HG03108 (cell line): ENCODE results near the gene SF3A1.

ENCODE experiments used
- ATAC-seq: cut with Tn5 transposase; IDR thresholded peaks from one replicate; pipeline ENCODE4 v1.9.1; 2021; ENCODE audit warnings: moderate library complexity; ENCODE audit not compliant: unreplicated experiment

Gene SF3A1

DNA sequence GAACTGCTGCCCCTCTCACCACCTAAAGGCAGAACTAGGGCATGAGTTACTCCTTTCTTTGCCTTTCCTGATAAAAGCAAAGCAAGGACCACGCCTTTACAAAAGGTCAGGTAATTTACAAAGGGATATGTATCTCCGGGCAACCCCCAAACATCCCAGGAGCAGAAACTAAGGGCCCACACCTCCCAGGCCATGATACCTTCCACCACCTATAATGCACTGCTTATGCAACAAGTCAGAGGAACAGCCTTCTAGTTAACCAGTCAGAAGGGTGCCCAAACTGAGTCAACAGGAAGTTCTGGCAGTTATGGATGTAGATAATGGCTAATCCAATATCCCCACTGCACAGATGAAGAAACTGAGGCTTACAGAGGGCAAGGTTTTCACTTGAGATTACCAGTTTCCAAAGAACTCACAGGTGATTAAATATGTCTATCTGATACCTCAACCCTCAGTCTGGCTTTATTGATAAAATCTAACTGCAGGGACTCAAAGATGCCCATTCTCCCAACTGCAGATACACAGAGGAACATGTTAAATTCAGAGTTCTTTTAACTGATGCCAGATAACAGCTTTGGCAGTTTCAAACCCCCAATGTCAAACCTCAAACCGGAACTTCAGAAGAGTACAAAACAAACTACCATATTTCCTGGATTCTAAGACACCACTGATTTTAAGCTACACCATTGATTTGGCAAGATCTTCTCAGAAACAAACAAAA, 50.6 kb downstream of the SF3A1 start:
- ATAC-seq: no peak

DNA sequence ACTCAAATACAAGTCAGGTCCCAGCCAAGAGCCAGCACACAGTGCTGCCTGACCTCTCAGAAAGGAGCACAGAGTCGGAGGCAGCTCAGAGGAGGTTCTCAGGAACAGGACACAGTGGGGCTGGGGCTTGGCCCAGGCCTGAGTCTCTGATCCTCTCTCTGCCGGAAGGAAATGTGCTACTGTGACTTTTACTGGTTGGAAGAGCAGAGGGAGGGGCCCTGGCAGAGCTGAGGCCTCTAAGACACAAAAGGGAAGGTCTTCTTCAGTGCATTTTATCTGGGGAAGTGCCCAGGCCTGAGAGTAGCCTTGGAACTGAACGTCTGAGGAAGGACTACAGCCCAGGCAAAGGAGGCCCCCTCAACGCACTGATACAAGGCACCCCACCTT, 51.2 kb downstream of the SF3A1 start:
- ATAC-seq: peak; percentile 43

DNA sequence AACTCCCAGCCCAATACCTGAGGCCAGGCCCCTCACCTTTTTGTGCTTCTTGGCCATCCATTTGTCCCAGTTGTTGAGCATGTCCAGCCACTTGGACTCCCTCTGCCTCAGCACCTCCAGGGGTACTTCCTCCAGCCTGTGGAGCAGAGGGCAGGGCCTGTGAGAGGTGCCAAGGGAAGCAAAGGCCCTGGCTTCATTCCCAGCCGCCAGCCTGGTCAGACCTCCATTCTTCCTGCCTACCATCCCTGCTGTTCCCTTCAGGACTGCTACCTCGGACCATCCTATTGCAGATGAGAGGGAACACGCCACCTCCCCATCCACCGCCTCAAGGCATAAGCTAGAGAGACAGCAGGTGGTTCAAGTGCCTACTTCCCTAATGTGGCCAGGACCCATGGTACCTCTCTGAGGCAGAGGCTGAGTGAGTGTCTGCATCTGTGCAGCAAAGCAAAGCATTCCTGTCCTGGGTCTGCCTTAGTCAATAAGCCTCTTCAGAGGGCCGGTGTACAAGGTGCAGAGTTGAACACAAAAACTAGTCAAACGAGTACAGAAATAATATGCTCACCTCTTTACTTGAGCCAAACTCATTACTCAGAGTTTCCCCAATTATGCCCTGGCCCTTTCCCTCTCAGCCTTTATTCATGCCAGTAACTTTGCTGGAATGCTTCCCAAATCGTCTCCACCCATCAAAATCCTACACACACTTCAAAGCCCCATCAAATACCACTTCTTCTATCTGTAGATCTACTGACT, 52.0 kb downstream of the SF3A1 start:
- no peak for ATAC-seq

DNA sequence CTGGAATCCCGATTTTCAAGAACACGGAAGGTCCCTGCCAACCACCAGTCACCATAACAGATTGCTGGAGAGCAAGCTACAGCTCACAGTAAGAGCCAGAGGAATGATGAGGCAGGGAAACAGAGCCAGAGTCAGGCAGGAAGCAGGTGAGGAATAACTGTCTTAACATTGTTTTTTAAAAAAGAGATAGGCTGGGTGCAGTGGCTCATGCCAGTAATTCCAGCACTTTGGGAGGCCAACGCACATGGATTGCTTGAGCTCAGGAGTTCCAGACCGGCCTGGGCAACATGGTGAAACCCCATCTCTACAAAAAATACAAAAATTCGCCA, 53.9 kb downstream of the SF3A1 start:
- ATAC-seq: no peak

DNA sequence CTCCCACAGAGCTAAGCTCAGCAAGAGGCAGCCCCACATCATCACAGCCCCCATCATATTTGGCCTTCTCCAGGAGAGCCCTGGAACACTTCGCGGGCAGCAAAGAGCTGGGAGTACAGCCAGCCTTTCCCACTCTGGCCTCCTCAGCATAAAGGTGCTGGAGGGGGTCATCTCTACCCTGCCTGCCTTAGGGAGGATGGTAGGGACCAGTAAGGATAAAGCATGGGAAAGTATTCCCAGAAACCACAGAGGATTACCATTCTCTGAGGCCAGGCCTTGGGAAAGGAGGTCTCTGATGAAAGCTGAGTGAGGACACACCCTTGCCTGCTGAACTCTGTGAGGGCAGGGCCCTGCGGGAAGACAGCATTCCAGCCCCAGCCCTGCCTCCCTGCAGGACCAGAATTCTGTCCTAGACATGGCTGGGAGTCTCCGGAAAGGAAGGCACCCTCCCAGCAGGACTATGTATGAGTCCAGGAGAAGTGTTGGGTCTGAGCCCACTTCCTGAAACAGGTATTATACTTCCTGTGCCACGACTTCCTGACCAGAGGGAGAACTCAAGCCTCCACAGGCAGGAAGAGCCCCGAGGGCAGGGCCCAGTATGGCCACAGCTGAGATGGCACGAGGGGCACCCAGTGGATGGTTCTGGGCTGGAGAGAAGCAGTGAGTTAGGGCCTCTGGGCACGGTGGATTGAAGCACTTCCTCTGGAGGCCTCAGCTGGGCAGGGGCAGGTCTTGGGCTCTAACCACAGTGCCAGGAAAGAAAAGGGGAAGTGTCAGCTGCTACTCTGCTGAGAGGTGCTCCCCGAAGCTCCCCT, 54.5 kb downstream of the SF3A1 start:
- no peak for ATAC-seq

DNA sequence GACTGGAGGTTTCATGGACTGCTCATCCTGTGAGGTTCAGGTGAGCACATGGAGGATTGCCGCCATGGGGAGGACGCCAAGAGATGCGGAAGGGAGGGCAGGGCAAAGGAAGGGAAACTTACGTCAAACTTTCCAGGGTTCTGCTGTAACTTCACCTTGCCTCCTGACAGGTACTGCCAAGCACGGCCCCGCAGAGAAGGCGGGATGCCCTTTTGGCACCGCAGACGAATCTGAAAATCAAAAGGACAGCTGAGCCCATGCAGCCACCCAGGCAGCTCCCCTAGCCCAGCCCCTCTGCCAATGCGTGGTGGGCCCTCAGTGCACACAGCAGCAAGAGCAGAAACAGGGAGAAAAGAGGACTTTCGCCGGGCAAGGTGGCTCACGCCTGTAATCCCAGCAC, 57.4 kb downstream of the SF3A1 start:
- no peak for ATAC-seq

DNA sequence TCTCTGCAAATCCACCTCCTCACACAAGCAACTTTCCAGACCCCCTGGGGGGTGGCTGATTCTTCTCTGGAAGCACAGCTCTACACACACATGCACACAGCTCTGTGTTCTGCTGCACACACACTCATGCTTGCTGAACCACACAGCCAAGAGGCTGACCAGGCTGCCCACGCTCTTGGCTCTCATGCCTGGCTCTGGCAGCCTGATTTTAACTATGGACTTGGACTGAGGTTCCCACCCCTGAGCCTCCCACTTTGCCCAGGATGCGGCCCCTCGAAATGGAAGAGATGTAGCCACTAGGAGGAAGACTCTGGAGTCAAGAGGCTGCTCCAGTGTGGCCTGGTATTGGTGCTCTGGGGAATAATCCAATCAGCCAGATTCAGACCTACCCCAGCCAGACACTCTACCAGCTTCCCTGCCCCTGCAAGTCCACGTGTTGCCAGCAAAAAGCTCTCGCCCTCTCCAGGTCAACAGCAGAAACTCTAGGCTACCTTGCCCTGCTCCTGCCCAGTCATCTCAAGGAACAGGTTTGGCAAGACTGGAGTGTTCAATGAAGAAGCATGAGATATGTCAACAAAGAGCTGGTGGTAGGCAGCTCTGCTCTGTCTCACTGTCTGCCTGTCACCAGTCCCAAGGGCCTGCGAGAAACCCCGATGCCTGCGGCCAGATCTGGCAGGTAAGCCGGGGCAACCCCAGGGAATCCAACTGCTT, 58.5 kb downstream of the SF3A1 start:
- no peak for ATAC-seq

DNA sequence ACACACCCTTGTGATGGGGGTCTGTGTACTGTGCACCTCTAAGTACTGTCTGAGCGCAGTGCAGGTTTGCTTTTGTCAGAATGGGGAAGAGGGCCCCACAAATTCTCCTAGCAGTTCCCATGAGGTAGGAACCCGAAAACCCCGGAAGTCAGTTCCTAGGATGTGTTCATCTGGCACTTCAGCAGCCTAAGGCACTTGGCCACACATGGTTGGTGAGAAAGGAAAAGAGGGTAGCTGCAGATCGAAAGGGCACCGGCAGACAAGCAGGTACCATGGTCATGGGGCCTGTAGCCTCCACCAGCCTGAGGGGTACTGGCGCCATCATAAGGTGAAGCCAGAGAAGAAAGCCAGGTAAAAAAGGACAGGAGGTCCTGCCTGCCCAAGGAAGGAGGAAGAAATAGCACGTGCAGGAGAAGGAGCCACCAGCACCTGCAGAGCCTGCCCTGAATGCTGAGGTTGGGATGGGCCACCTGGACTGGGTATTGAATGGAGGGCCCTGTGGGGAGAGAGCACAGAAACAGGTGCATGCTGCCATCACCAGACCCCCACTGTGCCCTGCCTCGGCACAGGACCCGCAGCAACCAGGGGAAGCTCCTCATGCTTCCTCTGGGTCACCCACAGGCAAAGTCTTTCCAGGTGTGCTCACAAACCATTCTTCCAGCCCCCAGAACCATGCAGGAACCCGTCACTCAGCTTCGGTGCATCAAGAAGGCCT, 59.3 kb downstream of the SF3A1 start:
- no peak for ATAC-seq

DNA sequence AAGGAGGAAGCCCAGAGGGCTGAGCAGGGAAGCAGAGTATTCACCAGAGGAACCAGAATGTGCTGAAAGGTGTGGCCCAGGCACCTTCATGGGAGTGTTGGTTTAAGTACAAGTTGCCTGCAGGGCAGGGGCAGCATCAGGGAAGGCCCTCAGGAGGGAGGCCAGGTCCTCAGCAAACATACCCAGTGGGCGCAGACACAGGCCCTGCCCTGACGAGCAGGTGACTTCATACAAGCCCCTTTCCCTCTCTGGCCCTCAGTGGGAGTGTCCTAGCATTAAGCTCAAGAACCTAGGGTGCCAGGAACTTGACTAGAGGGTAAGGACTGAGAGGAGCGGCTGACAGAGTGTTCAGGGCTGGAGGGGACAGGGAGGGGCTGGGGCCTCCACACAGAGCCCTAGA, 59.9 kb downstream of the SF3A1 start:
- ATAC-seq: no peak

DNA sequence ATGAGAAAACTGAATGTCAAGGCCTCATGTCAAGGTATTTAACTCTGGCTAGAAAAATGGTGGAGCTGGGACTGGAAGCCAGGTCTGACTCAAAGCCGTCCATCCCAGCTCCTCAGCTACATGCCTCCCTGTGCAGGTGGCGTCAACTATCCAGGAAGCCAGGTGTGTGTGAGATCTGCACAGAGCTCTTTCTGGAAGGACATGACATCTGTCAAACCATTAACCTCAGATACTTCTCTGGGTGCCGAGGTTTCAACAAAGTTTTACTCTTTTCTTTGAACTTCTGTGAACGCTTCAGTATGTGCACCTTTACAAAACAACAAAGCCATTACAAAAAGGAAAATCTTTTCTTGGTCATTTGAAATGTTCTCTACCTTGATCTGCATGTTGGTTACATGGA, 60.4 kb downstream of the SF3A1 start:
- no peak for ATAC-seq

DNA sequence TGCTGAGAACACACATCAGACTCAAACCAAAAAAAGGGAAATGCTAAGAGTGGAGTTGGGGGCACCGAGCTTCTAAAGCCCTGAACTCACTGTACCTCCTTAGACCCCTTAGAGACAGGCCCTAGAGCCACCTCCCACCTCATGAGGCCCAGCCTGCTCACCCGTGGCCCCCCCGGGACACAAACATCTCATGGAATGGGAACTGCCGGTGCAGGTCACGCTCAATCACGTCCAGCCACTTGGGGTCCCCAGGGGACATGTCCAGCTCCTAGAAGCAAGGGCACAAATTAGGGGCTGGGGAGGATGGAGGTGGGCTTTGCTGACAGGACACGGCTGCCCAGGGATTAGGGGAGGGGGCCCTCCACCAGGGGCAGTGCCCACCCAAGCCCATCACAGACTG, 61.1 kb downstream of the SF3A1 start:
- no peak for ATAC-seq

DNA sequence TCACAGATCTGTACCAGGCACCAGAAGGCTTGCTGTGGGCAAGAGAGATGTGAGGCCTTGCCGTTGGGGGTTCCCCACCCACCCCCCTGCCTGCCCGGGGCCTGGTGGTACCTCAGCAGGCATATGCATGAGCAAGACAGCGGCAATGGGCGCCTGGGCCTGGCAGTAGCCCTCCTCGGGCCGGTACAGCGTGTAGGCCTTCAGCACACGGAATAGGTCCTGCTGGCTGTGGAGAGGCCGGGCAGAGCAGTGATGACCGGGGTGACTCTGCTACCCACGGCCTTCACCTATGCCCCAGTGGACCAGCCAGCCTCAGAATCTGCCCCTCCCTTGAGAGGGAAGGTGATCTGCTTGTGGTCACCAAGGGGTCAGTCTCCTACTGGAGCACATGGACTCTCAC, 61.9 kb downstream of the SF3A1 start:
- ATAC-seq: no peak

DNA sequence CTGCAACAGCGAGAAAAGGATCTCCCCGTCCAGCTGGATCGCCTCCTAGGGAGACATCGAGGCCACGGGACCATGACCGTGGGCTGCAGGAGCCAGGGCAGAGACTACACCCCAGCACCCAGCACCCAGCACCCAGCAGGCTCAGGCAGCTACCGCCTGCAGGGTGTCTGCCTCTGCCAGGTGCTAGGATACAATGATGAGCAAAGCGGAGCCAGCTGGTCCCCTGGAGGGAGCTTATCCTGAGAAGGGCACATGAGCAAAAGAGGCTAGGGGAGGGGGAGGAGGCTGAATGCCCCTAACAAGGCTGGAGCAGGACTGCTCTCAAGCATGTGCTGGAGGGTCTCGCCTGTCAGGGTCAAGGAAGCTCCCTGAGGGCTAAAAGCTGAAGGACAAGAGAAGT, 62.6 kb downstream of the SF3A1 start:
- no peak for ATAC-seq

DNA sequence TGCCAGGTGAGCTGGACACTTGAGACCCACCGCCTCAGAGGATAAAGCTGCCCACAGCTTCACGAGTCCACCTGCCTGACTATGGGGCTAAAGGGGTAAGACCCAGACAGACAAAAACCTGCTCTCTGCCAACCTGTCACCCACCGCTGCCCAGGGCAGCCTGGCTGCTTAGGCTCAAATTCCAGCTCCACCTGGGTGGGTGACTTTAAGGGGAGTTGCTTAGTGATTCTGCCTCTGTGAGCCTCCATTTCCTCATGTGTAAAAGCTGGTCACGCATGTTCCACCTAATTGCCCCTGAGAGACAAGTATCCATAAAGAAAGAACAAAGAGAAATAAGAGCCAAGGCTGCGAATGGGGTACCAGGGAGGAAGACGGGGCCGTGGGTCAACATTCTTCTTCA, 63.7 kb downstream of the SF3A1 start:
- no peak for ATAC-seq

DNA sequence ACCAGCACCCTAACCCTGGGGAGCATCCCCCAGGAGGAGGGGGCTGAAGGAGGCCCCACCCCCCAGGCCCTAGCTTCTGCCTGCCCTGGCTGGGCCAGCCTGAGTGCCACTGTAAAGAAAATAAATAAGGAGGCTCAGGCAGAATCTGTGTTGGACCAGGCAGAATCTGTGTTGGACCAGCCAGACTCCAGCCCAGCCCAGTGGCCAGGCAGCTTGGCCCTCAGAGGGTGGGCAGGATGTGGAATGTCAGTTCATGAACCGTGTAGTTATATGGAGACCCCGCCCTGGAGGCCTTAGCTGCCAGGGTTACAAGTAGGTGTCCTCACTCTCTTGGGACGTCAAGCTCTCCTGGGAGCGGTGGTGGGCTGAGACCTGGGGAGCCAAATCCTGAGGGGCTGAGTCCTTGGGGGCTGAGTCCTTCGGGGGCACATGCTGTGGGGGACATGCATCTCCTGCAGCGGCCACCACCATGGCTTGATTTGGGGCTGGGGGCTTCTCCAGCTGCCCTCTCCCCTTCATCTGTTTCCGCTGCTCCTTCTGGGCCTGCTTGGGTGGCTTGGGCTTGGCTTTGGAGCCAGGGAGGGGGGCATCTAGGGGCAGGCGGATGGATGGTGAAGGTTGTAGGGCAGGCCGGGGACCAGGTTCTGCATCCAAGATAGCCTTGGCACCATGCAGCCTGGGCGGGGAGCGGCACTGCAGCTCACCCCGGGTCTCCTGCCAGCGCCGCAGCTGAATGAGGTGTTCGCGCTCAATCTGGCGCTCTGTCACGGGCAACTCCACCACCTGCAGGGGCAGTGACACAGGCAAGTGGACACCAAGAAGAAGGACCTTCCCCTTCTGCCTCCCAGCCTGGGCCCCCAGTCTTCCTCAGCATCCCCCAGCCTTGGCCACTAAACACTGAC, 64.4 kb downstream of the SF3A1 start:
- no peak for ATAC-seq

DNA sequence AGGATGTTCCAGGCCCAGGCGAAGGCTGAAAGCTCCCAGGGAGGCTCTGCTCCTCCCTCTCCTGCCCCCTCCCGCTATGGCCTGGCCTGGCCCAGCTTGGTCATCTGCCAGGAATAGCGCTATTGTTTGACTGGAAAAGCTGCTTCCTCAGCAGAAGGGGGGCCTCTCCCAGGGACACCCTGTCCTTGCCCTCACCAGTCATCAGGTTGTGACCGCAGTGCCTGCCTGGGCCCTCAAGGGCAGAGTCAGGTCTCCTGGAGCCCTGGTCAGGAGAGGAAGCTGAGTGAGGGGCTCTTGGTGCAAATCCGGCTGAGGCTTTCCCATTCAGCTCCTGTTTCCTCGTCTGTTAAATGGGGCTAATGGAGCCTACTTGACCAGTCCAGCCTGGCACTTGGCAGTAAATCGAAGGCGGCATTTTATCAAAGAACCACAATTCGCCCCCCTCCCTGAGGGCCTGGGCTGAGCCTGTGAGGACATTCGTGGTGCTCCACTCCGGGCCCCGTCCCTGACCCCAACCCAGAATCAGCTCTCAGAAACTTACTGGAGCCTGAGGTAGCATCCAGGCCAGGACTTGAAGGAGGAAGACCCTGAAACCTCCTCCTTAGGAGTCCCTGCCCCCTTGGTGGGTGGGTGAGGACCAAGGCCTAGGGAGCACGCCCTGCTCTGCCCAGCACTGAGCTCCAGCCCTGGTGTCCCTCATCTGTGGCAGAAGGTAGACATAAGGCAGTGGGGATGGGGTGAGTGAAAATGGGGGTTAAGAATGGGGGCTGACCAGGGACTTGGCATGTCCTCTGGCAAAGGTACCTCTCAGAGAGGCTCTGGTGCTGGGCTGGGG, 65.4 kb downstream of the SF3A1 start:
- ATAC-seq: no peak

DNA sequence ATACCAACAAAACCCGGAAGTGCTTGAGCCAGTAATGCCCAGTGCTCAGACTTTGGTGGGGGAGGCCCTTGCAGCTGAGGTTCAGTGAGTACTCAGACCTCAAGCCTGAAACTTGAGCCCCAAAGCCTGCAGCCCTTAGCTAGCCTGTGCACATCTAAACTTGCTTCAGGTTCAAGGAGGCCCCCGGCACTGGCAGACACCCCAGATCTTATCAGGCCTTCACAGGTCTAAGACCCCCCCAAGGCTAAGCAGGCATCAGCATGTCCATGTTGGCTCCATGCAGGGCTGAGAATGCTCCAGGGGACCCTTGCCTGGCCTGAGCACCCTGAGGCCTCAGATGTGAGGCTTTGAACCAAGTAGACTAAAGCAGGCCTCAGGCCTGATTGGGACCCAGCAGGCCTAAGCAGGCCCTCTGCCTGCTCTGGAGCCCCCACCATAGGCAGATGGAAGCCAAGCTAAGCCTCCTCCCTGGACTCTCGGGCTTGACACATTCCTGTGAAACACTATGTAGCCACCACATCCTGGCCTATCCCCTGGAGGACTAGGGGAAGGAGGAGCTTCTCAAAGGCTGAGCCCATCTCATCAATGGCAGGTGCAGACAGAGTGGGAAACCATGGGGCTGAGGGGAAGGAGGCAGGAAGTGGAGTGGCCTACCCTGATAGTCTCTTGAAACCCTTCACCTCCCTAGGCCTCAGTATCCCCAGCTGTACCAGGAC, 66.2 kb downstream of the SF3A1 start:
- ATAC-seq: no peak

DNA sequence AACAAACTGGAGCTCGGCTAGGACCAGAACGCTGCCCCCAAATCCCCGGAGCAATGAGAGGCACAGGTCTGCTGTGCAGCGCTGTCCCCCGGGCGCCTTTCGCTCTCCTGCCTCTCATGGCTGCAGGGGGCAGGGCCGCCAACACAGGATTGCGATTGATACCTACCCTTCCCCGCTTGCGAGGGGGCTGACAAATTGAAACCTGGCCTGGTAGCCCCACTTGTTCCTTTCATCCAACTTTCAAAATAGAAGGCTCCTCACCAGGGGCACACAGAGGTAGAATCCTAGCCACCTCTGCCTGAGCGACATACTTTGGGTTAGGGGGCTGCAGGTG, 66.7 kb downstream of the SF3A1 start:
- ATAC-seq: no peak
